HCT116 (cell line): ENCODE results near the gene R3HDM4. TPM values are rescaled to one million over a fixed set of nuclear protein-coding genes. Genes with fewer than 3 reads are reported as not detected.

Source experiments
- ATAC-seq: fragments of 200-7000 bp; cut with Tn5 transposase; 2 replicates; pipeline ENCODE4 v1.9.1; 2020; ENCODE audit warnings: mild to moderate bottlenecking, moderate library complexity
- BruUV-seq: library from RNA; stranded (reverse); fragments of 400-500 nt; replicated peaks from 2 replicates; lab custom pipeline; 2021; lab: Mats Ljungman, UMichigan
- CTCF ChIA-PET: fragments of 300-600 bp; sonication (Branson Sonifier 250); formaldehyde crosslinking; loops from one replicate; lab custom pipeline; 2021; ENCODE audit warnings: antibody characterized with exemption; lab: Charles Lee
- POLR2A ChIA-PET: fragments of 300-600, 350-600 bp; sonication (Branson Sonifier 250); formaldehyde crosslinking; loops from one replicate; lab custom pipeline; 2021; ENCODE audit warnings: antibody characterized with exemption; lab: Charles Lee
- RAD21 ChIA-PET, 2 experiments: fragments of 300-600 bp; sonication (Branson Sonifier 250); formaldehyde crosslinking; loops; one replicate each; lab custom pipeline; 2023; ENCODE audit warnings: low total read pairs in 2 of 2; ENCODE audit not compliant: uncharacterized antibody in 2 of 2, unreplicated experiment in 2 of 2, low non-redundant PET in 1 of 2; lab: Charles Lee
- DNase-seq: peaks from one replicate; pipeline ENCODE4 v3.0.0-alpha.2; 2010; ENCODE audit warnings: low read depth, low spot score
- H2AFZ ChIP-seq: fragments of 200-600 bp; shearing (Covaris generic), sonication (generic); 2 replicates; pipeline ENCODE4 v1.6.1; 2017; ENCODE audit warnings: low read depth, mixed run types, mixed read lengths, antibody characterized with exemption, low read length; ENCODE audit not compliant: poor library complexity, severe bottlenecking
- H3K27ac ChIP-seq: 2 replicates; pipeline ENCODE4 v1.5.1; 2012; ENCODE audit warnings: low read depth, low read length
- H3K27me3 ChIP-seq: fragments of 200-600 bp; sonication (generic); 2 replicates; pipeline ENCODE4 v1.6.1; 2016; ENCODE audit warnings: mixed run types, low read length, mixed read lengths; ENCODE audit not compliant: insufficient read depth
- H3K36me3 ChIP-seq, 2 experiments: fragments of 200-500 bp in 1 of 2; fragments of 200-600 bp in 1 of 2; sonication (Bioruptor generic) in 1 of 2; sonication (generic) in 1 of 2; 2 replicates each; pipeline versions ENCODE4 v1.5.1 to v1.6.1; 2014 to 2016; ENCODE audit warnings: low read length in 2 of 2, inconsistent platforms in 1 of 2, mixed read lengths in 1 of 2, mixed run types in 1 of 2; ENCODE audit not compliant: insufficient read depth in 2 of 2, control insufficient read depth in 1 of 2
- H3K4me1 ChIP-seq, 2 experiments: fragments of 200-600 bp in 1 of 2; sonication (generic) in 1 of 2; 2 replicates each; pipeline versions ENCODE4 v1.5.1 to v1.6.1; 2012 to 2017; ENCODE audit warnings: low read length in 2 of 2, inconsistent platforms in 1 of 2, mild to moderate bottlenecking in 1 of 2, mixed read lengths in 1 of 2, mixed run types in 1 of 2, moderate library complexity in 1 of 2; ENCODE audit not compliant: insufficient read depth in 2 of 2, control insufficient read depth in 1 of 2
- H3K4me2 ChIP-seq: fragments of 200-600 bp; sonication (generic); 2 replicates; pipeline ENCODE4 v1.6.1; 2017; ENCODE audit warnings: mixed run types, low read length, mixed read lengths
- H3K4me3 ChIP-seq, 2 experiments: fragments of 200-600 bp in 1 of 2; sonication (generic) in 1 of 2; replicated peaks in 1 of 2; 2 replicates each; pipeline ENCODE4 v1.5.1; 2011 to 2016; ENCODE audit warnings: low read length in 2 of 2, control low read depth in 1 of 2, low read depth in 1 of 2, mild to moderate bottlenecking in 1 of 2, mixed read lengths in 1 of 2, mixed run types in 1 of 2
- H3K79me2 ChIP-seq: fragments of 200-600 bp; sonication (generic); 2 replicates; pipeline ENCODE4 v1.6.1; 2017; ENCODE audit warnings: mild to moderate bottlenecking, mixed run types, low read length, moderate library complexity, mixed read lengths; ENCODE audit not compliant: insufficient read depth
- H3K9ac ChIP-seq: fragments of 200-600 bp; sonication (generic); 2 replicates; pipeline ENCODE4 v1.6.1; 2016; ENCODE audit warnings: low read length, mixed read lengths
- H3K9me2 ChIP-seq: fragments of 200-600 bp; sonication (generic), shearing (Covaris generic); 2 replicates; pipeline ENCODE4 v1.6.1; 2017; ENCODE audit warnings: mixed run types, mild to moderate bottlenecking, moderate library complexity; ENCODE audit not compliant: insufficient read depth
- H3K9me3 ChIP-seq, 2 experiments: fragments of 200-500 bp in 1 of 2; fragments of 200-600 bp in 1 of 2; sonication (Bioruptor generic) in 1 of 2; sonication (generic) in 1 of 2; 2 replicates each; pipeline ENCODE4 v1.6.1; 2014 to 2017; ENCODE audit warnings: low read length in 2 of 2, mixed read lengths in 2 of 2, inconsistent platforms in 1 of 2, low read depth in 1 of 2, mild to moderate bottlenecking in 1 of 2, mixed run types in 1 of 2, moderate library complexity in 1 of 2; ENCODE audit not compliant: control insufficient read depth in 1 of 2, insufficient read depth in 1 of 2
- H4K20me1 ChIP-seq: fragments of 200-600 bp; sonication (generic), shearing (Covaris generic); 2 replicates; pipeline ENCODE4 v1.6.1; 2017; ENCODE audit warnings: mixed run types, mild to moderate bottlenecking, moderate library complexity; ENCODE audit not compliant: insufficient read depth
- ATF3 ChIP-seq: IDR thresholded peaks from 2 replicates; pipeline ENCODE4 v1.6.1; 2012
- CBX3 ChIP-seq: IDR thresholded peaks from 2 replicates; pipeline ENCODE4 v1.6.1; 2012; ENCODE audit warnings: low read depth
- CTCF ChIP-seq, 3 experiments: fragments of 200-600 bp in 1 of 3; sonication (generic) in 1 of 3; IDR thresholded peaks in 2 of 3; conservative IDR thresholded peaks in 1 of 3; 2 replicates each; pipeline ENCODE4 v1.5.1; 2012 to 2017; ENCODE audit warnings: low read depth in 2 of 3, low read length in 2 of 3, antibody characterized with exemption in 1 of 3, borderline replicate concordance in 1 of 3, control low read depth in 1 of 3, mild to moderate bottlenecking in 1 of 3, mixed read lengths in 1 of 3, mixed run types in 1 of 3, moderate library complexity in 1 of 3; ENCODE audit not compliant: insufficient read depth in 1 of 3
- EZH2phosphoT487 ChIP-seq: fragments of 200-600 bp; IDR thresholded peaks from 2 replicates; pipeline ENCODE4 v1.6.1; 2018; ENCODE audit warnings: antibody characterized with exemption, borderline replicate concordance
- MAX ChIP-seq: IDR thresholded peaks from 2 replicates; pipeline ENCODE4 v1.6.1; 2012
- POLR2AphosphoS5 ChIP-seq: IDR thresholded peaks from 2 replicates; pipeline ENCODE4 v1.6.1; 2011; ENCODE audit warnings: mild to moderate bottlenecking, low read depth, low read length, moderate library complexity
- SIN3A ChIP-seq: IDR thresholded peaks from 2 replicates; pipeline ENCODE4 v1.6.1; 2012; ENCODE audit warnings: low read depth
- SRF ChIP-seq: IDR thresholded peaks from 2 replicates; pipeline ENCODE4 v1.6.1; 2012; ENCODE audit warnings: low read depth
- YY1 ChIP-seq: IDR thresholded peaks from 2 replicates; pipeline ENCODE4 v1.6.1; 2011; ENCODE audit warnings: low read length, low read depth, moderate library complexity, mild to moderate bottlenecking; ENCODE audit not compliant: insufficient replicate concordance; ENCODE audit errors: extremely low read depth
- ZBTB33 ChIP-seq: IDR thresholded peaks from 2 replicates; pipeline ENCODE4 v1.6.1; 2011; ENCODE audit warnings: mild to moderate bottlenecking, low read length, moderate library complexity; ENCODE audit not compliant: insufficient replicate concordance; ENCODE audit errors: extremely low read depth
- ZFX ChIP-seq: fragments of 450-650 bp; IDR thresholded peaks from 2 replicates; pipeline ENCODE4 v1.6.1; 2017
- intact Hi-C: fragments of 100-400 bp; cut with micrococcal nuclease; formaldehyde crosslinking; loops from 2 replicates; pipeline ENCODE4 v1.10.0; 2022
- total RNA-seq: library from RNA; stranded (reverse); gene quantifications from one replicate; pipeline ENCODE4 v1.2.1, GENCODE V29; 2021; ENCODE audit not compliant: unreplicated experiment

R3HDM4 gene
- total RNA-seq, 1 experiment from 2014 or later = 92.3 TPM

- H2AFZ ChIP-seq = no peak overlapping the region
- POLR2A ChIA-PET = no interaction called here
- H4K20me1 ChIP-seq = no peaks in the 10 kb centered on the region
- BruUV-seq = no TSS peak
- CTCF ChIA-PET = no interaction called here
- H3K27me3 ChIP-seq = no peaks in the 10 kb centered on the region
- RAD21 ChIA-PET = no interaction called here
- H3K9ac ChIP-seq = no peak overlapping the region
- H3K4me2 ChIP-seq = peak overlapping the region; percentile 57
- H3K9me2 ChIP-seq = no peaks in the 10 kb centered on the region
- DNase-seq (no peak), ATAC-seq (peak; percentile 54)
- no peaks in the 10 kb centered on the region; a peak in 1 of 4 replicates for H3K36me3 ChIP-seq
- H3K9me3 ChIP-seq = no peaks in the 10 kb centered on the region
- H3K27ac ChIP-seq = no peak overlapping the region
- intact Hi-C loops = no loop called here
- peaks cover 36 to 54% of the 10 kb centered on the region in 2 experiments for H3K4me1 ChIP-seq
- peaks cover 9% of the 10 kb centered on the region for H3K79me2 ChIP-seq
- TF ChIP-seq MAX (no peak), YY1 (no peak), EZH2phosphoT487 (no peak), ATF3 (no peak), POLR2AphosphoS5 (no peak), CBX3 (no peak), ZBTB33 (no peak), ZFX (no peak), SIN3A (no peak), CTCF (IDR thresholded peaks at IDR 0.05 in 2 of 3, conservative IDR thresholded peaks at IDR 0.05 in 1 of 3; ENCODE audit: borderline replicate concordance in 1 of 3, insufficient read depth in 1 of 3, low read depth in 2 of 3, low read length in 2 of 3) (no peak), SRF (no peak)
- no peak overlapping the region for H3K4me3 ChIP-seq
These were observed 36.0 kb upstream of the R3HDM4 start for GRCh38 chr19:948842-949496.
